ENCODE results near the gene AACS. TPM values are rescaled to one million over a fixed set of nuclear protein-coding genes. Genes with fewer than 3 reads are reported as not detected.

Gene AACS
- total and polyA plus RNA-seq, 2 of the 8 experiments (the other 6 are each of a cell fraction or from before 2014, with no cell fraction given): 51.9 to 52.4 TPM

DNA sequence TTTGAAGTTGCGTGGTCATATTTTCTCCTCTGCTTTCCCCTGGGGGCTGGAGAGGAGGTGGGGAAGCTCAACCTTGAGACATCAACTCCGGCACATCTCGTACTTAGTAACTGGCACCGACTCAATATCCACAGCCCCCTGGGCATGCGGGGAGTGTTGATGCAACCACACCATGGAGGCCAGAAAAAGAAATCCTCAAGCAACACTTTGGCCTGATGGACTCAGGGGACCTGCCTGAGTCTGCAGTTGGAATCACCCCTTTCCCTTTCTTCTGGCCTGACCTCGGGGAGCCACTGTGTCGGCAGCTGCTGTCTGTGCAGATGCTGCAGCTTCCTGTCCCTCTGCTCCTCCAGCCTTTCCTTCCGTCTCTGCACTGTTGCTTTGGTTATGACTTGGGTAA, 11.4 kb upstream of the AACS start (continued):
- TF ChIP-seq SAP30 (IDR thresholded peaks at IDR 0.05; ENCODE audit: insufficient read depth, insufficient replicate concordance, low read length): no peak
- TF ChIP-seq NRF1 (IDR thresholded peaks at IDR 0.05; ENCODE audit: low read depth, low read length): no peak
- TF ChIP-seq YY1 (IDR thresholded peaks at IDR 0.05; ENCODE audit: low read depth, low read length): no peak
- TF ChIP-seq KDM4A (IDR thresholded peaks at IDR 0.05; ENCODE audit: low read depth, low read length, severe bottlenecking): no peak
- no peak for TF ChIP-seq CREB1 (IDR thresholded peaks at IDR 0.05)
- no peak for TF ChIP-seq RXRA (IDR thresholded peaks at IDR 0.05; ENCODE audit: insufficient read depth, low read depth, low read length)
- TF ChIP-seq HDAC2 (IDR thresholded peaks at IDR 0.05; ENCODE audit: borderline replicate concordance in 1 of 2, low read depth in 2 of 2, low read length in 2 of 2): no peak
- no peak for TF ChIP-seq ASH2L (IDR thresholded peaks at IDR 0.05; ENCODE audit: low read length)
- TF ChIP-seq, protein P1, sequence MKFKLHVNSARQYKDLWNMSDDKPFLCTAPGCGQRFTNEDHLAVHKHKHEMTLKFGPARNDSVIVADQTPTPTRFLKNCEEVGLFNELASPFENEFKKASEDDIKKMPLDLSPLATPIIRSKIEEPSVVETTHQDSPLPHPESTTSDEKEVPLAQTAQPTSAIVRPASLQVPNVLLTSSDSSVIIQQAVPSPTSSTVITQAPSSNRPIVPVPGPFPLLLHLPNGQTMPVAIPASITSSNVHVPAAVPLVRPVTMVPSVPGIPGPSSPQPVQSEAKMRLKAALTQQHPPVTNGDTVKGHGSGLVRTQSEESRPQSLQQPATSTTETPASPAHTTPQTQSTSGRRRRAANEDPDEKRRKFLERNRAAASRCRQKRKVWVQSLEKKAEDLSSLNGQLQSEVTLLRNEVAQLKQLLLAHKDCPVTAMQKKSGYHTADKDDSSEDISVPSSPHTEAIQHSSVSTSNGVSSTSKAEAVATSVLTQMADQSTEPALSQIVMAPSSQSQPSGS (IDR thresholded peaks at IDR 0.05; ENCODE audit: low read length): no peak
- TF ChIP-seq, protein P2, sequence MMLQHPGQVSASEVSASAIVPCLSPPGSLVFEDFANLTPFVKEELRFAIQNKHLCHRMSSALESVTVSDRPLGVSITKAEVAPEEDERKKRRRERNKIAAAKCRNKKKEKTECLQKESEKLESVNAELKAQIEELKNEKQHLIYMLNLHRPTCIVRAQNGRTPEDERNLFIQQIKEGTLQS (IDR thresholded peaks at IDR 0.05; ENCODE audit: insufficient read depth, low read depth, low read length): no peak

All from H1 (cell line).